A549 (cell line): ENCODE results near the gene MC2R. TPM values are rescaled to one million over a fixed set of nuclear protein-coding genes. Genes with fewer than 3 reads are reported as not detected.

Experiments
- ATAC-seq, 2 experiments: fragments of 200-7000 bp in 1 of 2; fragments of >200 bp in 1 of 2; cut with Nextera tagmentation in 1 of 2; cut with Tn5 transposase in 1 of 2; 3 replicates each; pipeline versions ENCODE4 v1.8.0 to v1.9.1; 2018 to 2020; ENCODE audit warnings: mild to moderate bottlenecking in 1 of 2, moderate library complexity in 1 of 2
- CTCF ChIA-PET: fragments of 300-600 bp; sonication (Branson Sonifier 250); formaldehyde crosslinking; extraction: SDS; loops from one replicate; lab custom pipeline; 2021; ENCODE audit warnings: antibody characterized with exemption, inconsistent platforms; lab: Yijun Ruan, JAX
- POLR2A ChIA-PET: fragments of 350-600 bp; formaldehyde crosslinking; extraction: SDS; loops from one replicate; lab custom pipeline; 2021; ENCODE audit warnings: antibody characterized with exemption, inconsistent platforms; lab: Yijun Ruan, JAX
- DNase-seq, 2 experiments: peaks; one replicate each; pipeline versions ENCODE4 v3.0.0 to v3.0.0-alpha.2; 2011 to 2016; ENCODE audit warnings: low read depth in 1 of 2, low spot score in 1 of 2
- FAIRE-seq: peaks from 2 replicates; lab custom pipeline; 2011; peaks lifted over from hg19 to GRCh38; lab: Jason Lieb, UNC
- H3K27ac ChIP-seq, 2 experiments: fragments of >200 bp; sonication (Bioruptor Twin); formaldehyde crosslinking; 3 replicates each; pipeline ENCODE4 v1.5.1; 2016 to 2017
- H3K4me1 ChIP-seq: fragments of >200 bp; sonication (Bioruptor Twin); formaldehyde crosslinking; 3 replicates; pipeline ENCODE4 v1.6.1; 2016
- H3K4me2 ChIP-seq: fragments of >200 bp; sonication (Bioruptor Twin); formaldehyde crosslinking; 3 replicates; pipeline ENCODE4 v1.6.1; 2016
- H3K4me3 ChIP-seq: fragments of >200 bp; sonication (Bioruptor Twin); formaldehyde crosslinking; 3 replicates; pipeline ENCODE4 v1.5.1; 2016
- H3K9me3 ChIP-seq: fragments of >200 bp; sonication (Bioruptor Twin); formaldehyde crosslinking; 3 replicates; pipeline ENCODE4 v1.6.1; 2016
- CBX8 ChIP-seq: fragments of 200-600 bp; sonication (generic); IDR thresholded peaks from 2 replicates; pipeline ENCODE4 v1.6.1; 2016
- EHF ChIP-seq: fragments of 250-450 bp; sonication (Bioruptor Pico); IDR thresholded peaks from 2 replicates; pipeline ENCODE4 v1.5.0; 2020; ENCODE audit warnings: mild to moderate bottlenecking
- FOSB ChIP-seq: fragments of 250-450 bp; sonication (Bioruptor Pico); IDR thresholded peaks from 2 replicates; pipeline ENCODE4 v1.5.0; 2020; ENCODE audit warnings: mild to moderate bottlenecking, moderate library complexity
- FOSL2 ChIP-seq, 2 experiments: fragments of 450-650 bp in 1 of 2; fragments of >200 bp in 1 of 2; sonication (Bioruptor Twin) in 1 of 2; formaldehyde crosslinking; IDR thresholded peaks; 2 replicates each; pipeline versions ENCODE4 v1.5.0 to v1.6.1; 2016 to 2020; ENCODE audit warnings: mild to moderate bottlenecking in 1 of 2, moderate library complexity in 1 of 2
- GATA3 ChIP-seq: IDR thresholded peaks from 2 replicates; pipeline ENCODE4 v1.6.1; 2012; ENCODE audit warnings: borderline replicate concordance
- HDAC2 ChIP-seq: fragments of 200-600 bp; sonication (generic); IDR thresholded peaks from 2 replicates; pipeline ENCODE4 v1.6.1; 2016
- HOXA7 ChIP-seq: fragments of 250-450 bp; sonication (Bioruptor Pico); IDR thresholded peaks from 2 replicates; pipeline ENCODE4 v1.5.0; 2020; ENCODE audit warnings: mild to moderate bottlenecking, moderate library complexity
- HOXB5 ChIP-seq: fragments of 250-450 bp; sonication (Bioruptor Pico); IDR thresholded peaks from 2 replicates; pipeline ENCODE4 v1.5.0; 2020; ENCODE audit warnings: mild to moderate bottlenecking, moderate library complexity
- JUN ChIP-seq, 2 experiments: fragments of >200 bp; sonication (Bioruptor Twin); formaldehyde crosslinking; IDR thresholded peaks; 2 replicates in 1 of 2; 3 replicates in 1 of 2; pipeline ENCODE4 v1.6.1; 2016 to 2017
- KDM1A ChIP-seq: fragments of 200-600 bp; sonication (generic); IDR thresholded peaks from 2 replicates; pipeline ENCODE4 v1.6.1; 2016; ENCODE audit warnings: low read depth, mild to moderate bottlenecking
- MYC ChIP-seq: IDR thresholded peaks from 2 replicates; pipeline ENCODE4 v1.6.1; 2012; ENCODE audit warnings: mild to moderate bottlenecking, inconsistent platforms, low read length, improper control_type of control experiment, borderline replicate concordance
- NFE2L2 ChIP-seq: fragments of 150-350 bp; conservative IDR thresholded peaks from 2 replicates; pipeline ENCODE4 v1.6.1; 2014; ENCODE audit warnings: low read length
- NR3C1 ChIP-seq: fragments of >200 bp; sonication (Bioruptor Twin); formaldehyde crosslinking; IDR thresholded peaks from 3 replicates; pipeline ENCODE4 v1.6.1; 2017
- PHF8 ChIP-seq: fragments of 200-600 bp; sonication (generic); IDR thresholded peaks from 2 replicates; pipeline ENCODE4 v1.6.1; 2016; ENCODE audit warnings: low read depth, mild to moderate bottlenecking, antibody characterized with exemption, moderate library complexity, borderline replicate concordance
- RARB ChIP-seq: fragments of 250-450 bp; sonication (Bioruptor Pico); IDR thresholded peaks from 2 replicates; pipeline ENCODE4 v1.8.0; 2021; ENCODE audit warnings: mild to moderate bottlenecking, moderate library complexity
- RNF2 ChIP-seq: fragments of 200-600 bp; sonication (generic); IDR thresholded peaks from 2 replicates; pipeline ENCODE4 v1.6.1; 2016; ENCODE audit warnings: low read depth, mild to moderate bottlenecking, antibody characterized with exemption, moderate library complexity, borderline replicate concordance
- SMC3 ChIP-seq: fragments of >200 bp; sonication (Bioruptor Twin); formaldehyde crosslinking; IDR thresholded peaks from 3 replicates; pipeline ENCODE4 v1.6.1; 2018; ENCODE audit warnings: inconsistent platforms
- WGBS: methylation state at CpG from one replicate; pipeline ENCODE4 v1.1.6; 2017; ENCODE audit errors: missing lambda C conversion rate; 5-methylcytosine and 5-hydroxymethylcytosine counted together
- polyA plus RNA-seq, 4 experiments: library from polyadenylated mRNA; depleted of rRNA in 3 of 4; stranded (reverse); fragments of >200 nt; fragmentation: RNase III in 1 of 4; extraction: RNeasy Plus Mini Kit Qiagen cat#74134 plus additional on column Dnase treatment in 1 of 4; gene quantifications; 2 replicates in 3 of 4; 3 replicates in 1 of 4; pipeline ENCODE4 v1.2.3, GENCODE V29; 2011 to 2017
- TF ChIP-seq, protein P1 (sequence below): fragments of >200 bp; sonication (Bioruptor Twin); formaldehyde crosslinking; IDR thresholded peaks from 2 replicates; pipeline ENCODE4 v1.6.1; 2016
- TF ChIP-seq, protein P2 (sequence below): fragments of 200-600 bp; sonication (generic); IDR thresholded peaks from 2 replicates; pipeline ENCODE4 v1.6.1; 2016; ENCODE audit warnings: antibody characterized with exemption, mild to moderate bottlenecking, moderate library complexity
- TF ChIP-seq, protein P3 (sequence below): fragments of 250-450 bp; sonication (Bioruptor Pico); IDR thresholded peaks from 2 replicates; pipeline ENCODE4 v1.5.0; 2020; ENCODE audit warnings: low read depth, mild to moderate bottlenecking, moderate library complexity

MC2R gene
- polyA plus RNA-seq, 2 of the 4 experiments (the other 2 are of a cell fraction), result not detected

DNA sequence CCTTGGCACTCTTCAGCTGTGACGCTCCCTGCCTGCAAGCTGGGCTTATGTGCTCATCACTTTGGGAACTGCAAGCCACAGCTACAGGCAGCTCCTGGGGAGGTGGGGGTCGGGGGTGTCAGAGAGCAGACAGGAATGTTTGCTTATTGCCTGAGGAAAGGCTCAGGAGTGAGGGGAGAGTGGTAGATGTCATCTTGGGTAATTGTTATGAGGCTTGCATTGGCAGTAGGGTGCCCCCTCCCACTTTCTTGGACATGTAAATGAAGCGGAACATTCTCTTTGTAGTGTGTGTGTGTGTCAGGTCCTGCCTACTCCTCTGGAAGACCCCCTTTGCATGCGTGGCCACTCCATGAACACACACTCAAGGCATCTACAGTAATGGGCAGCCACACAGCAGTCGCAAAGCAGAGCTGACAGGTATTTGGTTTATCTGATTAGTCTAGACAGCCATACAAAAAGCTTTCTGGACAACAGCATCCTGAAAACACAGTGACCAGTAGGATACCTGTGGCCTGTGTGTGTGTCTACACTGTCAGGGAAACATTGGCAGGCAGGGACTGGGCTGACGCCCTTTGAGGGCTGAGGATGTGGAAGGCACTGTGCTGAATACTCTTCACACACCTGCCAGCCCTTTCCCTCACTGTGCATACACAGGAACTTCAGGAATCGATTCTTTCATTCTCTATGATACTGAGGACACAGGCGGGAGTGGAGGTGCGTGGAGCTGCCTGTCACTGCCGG, 17.1 kb upstream of the MC2R start:
- ChIA-PET POLR2A (no interaction called here), CTCF (no interaction called here)
- Histone ChIP-seq H3K27ac (no peak overlapping the region), H3K4me1 (no peaks in the 10 kb centered on the region), H3K4me2 (no peak overlapping the region), H3K4me3 (no peak overlapping the region), H3K9me3 (no peaks in the 10 kb centered on the region)
- 10% methylated on average over 7 of the region's 10 CpGs for WGBS
- ATAC-seq, result no peak
- no peak for DNase-seq
- TF ChIP-seq SMC3 (no peak), FOSB (CRISPR knock-in tag) (no peak), HDAC2 (no peak), EHF (CRISPR knock-in tag) (no peak), CBX8 (no peak), MYC (no peak), RARB (no peak), HOXA7 (CRISPR knock-in tag) (no peak), JUN (IDR thresholded peaks at IDR 0.05) (no peak), RNF2 (no peak), KDM1A (no peak)
- TF ChIP-seq, protein P1, sequence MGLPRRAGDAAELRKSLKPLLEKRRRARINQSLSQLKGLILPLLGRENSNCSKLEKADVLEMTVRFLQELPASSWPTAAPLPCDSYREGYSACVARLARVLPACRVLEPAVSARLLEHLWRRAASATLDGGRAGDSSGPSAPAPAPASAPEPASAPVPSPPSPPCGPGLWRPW, result no peak
- TF ChIP-seq, protein P2, sequence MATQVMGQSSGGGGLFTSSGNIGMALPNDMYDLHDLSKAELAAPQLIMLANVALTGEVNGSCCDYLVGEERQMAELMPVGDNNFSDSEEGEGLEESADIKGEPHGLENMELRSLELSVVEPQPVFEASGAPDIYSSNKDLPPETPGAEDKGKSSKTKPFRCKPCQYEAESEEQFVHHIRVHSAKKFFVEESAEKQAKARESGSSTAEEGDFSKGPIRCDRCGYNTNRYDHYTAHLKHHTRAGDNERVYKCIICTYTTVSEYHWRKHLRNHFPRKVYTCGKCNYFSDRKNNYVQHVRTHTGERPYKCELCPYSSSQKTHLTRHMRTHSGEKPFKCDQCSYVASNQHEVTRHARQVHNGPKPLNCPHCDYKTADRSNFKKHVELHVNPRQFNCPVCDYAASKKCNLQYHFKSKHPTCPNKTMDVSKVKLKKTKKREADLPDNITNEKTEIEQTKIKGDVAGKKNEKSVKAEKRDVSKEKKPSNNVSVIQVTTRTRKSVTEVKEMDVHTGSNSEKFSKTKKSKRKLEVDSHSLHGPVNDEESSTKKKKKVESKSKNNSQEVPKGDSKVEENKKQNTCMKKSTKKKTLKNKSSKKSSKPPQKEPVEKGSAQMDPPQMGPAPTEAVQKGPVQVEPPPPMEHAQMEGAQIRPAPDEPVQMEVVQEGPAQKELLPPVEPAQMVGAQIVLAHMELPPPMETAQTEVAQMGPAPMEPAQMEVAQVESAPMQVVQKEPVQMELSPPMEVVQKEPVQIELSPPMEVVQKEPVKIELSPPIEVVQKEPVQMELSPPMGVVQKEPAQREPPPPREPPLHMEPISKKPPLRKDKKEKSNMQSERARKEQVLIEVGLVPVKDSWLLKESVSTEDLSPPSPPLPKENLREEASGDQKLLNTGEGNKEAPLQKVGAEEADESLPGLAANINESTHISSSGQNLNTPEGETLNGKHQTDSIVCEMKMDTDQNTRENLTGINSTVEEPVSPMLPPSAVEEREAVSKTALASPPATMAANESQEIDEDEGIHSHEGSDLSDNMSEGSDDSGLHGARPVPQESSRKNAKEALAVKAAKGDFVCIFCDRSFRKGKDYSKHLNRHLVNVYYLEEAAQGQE, result no peak
- TF ChIP-seq, protein P3, sequence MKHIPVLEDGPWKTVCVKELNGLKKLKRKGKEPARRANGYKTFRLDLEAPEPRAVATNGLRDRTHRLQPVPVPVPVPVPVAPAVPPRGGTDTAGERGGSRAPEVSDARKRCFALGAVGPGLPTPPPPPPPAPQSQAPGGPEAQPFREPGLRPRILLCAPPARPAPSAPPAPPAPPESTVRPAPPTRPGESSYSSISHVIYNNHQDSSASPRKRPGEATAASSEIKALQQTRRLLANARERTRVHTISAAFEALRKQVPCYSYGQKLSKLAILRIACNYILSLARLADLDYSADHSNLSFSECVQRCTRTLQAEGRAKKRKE (CRISPR knock-in tag), result no peak
- FAIRE-seq, result no peak

DNA sequence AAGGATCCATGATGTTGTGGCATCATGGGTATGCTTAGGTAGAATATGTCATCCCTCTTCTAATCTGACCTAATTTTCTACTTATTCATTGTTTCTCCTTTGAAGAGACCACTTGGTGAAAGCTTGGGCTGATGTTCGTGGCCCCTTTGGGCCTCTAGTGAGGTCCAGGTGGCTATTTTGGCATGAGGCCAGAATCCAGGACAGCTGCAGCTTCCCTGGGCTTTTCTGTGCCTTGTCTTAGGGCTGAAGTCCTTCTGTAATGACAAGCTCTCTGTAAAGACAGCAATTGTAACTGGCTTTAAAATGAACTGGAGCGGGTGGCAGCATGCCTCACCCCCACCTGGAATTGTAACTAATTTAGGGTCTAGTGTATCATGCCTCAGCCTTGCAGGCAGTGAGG, 15.6 kb upstream of the MC2R start:
- Histone ChIP-seq H3K4me3 (no peak overlapping the region), H3K27ac (no peak overlapping the region), H3K9me3 (no peaks in the 10 kb centered on the region), H3K4me1 (no peaks in the 10 kb centered on the region)
- no peak for ATAC-seq
- WGBS, result 20% methylated on average over 2 of the region's 2 CpGs
- no peak for TF ChIP-seq GATA3
- TF ChIP-seq NFE2L2, result no peak
- TF ChIP-seq PHF8, result no peak
- TF ChIP-seq NR3C1, result no peak
- TF ChIP-seq, protein P3 (CRISPR knock-in tag), result no peak
- TF ChIP-seq FOSB (CRISPR knock-in tag), result no peak
- TF ChIP-seq EHF (CRISPR knock-in tag), result no peak
- TF ChIP-seq HDAC2, result no peak
- TF ChIP-seq SMC3, result no peak
- no peak for TF ChIP-seq HOXB5 (CRISPR knock-in tag)
- TF ChIP-seq FOSL2 (IDR thresholded peaks at IDR 0.05), result no peak
- no peak for TF ChIP-seq FOSL2 (CRISPR knock-in tag; IDR thresholded peaks at IDR 0.05)
- TF ChIP-seq, all 56 proteins: peak for 0
- FAIRE-seq, result no peak
- CTCF ChIA-PET, result no interaction called here
- H3K4me2 ChIP-seq, result no peak overlapping the region
- no peak for DNase-seq
- POLR2A ChIA-PET, result no interaction called here
